SW480 (cell line): Measurements from ENCODE around the gene THAP9.
"Not testable (repeated sequence)": the region's sequence is repeated elsewhere in the genome, so short reads cannot be mapped to it uniquely, and the experiment has no call there.

Source experiments
- DNase-seq: peaks from one replicate; pipeline ENCODE4 v3.0.0-alpha.2; 2016; ENCODE audit warnings: low spot score

The THAP9 gene, protein sequence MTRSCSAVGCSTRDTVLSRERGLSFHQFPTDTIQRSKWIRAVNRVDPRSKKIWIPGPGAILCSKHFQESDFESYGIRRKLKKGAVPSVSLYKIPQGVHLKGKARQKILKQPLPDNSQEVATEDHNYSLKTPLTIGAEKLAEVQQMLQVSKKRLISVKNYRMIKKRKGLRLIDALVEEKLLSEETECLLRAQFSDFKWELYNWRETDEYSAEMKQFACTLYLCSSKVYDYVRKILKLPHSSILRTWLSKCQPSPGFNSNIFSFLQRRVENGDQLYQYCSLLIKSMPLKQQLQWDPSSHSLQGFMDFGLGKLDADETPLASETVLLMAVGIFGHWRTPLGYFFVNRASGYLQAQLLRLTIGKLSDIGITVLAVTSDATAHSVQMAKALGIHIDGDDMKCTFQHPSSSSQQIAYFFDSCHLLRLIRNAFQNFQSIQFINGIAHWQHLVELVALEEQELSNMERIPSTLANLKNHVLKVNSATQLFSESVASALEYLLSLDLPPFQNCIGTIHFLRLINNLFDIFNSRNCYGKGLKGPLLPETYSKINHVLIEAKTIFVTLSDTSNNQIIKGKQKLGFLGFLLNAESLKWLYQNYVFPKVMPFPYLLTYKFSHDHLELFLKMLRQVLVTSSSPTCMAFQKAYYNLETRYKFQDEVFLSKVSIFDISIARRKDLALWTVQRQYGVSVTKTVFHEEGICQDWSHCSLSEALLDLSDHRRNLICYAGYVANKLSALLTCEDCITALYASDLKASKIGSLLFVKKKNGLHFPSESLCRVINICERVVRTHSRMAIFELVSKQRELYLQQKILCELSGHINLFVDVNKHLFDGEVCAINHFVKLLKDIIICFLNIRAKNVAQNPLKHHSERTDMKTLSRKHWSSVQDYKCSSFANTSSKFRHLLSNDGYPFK

DNA sequence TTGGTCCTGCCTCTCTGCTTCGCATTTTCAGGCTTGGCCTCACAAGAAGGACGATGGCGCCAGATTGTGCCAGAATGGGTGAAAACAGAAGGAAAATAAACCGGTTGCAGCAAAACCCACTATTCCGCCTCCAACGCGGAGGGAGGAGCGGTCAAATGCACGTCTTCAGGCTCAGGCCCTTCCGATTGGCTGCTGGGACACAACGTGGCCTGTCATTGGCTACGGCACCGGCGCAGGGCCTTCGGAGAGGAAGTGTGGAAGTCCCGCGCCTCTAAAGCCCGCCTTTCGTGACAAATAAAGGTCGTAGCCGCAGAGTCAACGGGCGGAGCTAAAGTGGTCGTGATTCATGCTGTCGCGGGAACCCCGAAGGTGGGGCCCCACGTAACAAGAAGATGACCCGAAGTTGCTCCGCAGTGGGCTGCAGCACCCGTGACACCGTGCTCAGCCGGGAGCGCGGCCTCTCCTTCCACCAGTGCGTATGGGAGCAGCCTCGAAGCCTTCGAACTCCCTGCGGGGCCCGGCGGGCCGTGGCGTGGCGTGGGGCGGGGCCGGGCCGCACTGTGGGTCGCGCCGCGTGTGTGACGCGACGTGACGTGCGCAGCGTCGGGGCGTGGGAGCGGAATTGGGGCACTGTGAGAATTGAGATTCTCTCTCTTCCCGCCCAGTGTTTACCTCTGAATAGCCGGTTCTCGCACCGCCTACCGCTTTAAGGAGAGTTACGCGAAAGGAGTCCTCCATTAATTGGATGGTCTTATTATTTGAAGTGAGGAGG lies at the start of gene THAP9:
Gene THAP9, plus strand, starts transcription at position 325 of the 772 bp plus-strand sequence. Its CDS starts 68 bp downstream, at position 393.
- peak; percentile 97 for DNase-seq

DNA sequence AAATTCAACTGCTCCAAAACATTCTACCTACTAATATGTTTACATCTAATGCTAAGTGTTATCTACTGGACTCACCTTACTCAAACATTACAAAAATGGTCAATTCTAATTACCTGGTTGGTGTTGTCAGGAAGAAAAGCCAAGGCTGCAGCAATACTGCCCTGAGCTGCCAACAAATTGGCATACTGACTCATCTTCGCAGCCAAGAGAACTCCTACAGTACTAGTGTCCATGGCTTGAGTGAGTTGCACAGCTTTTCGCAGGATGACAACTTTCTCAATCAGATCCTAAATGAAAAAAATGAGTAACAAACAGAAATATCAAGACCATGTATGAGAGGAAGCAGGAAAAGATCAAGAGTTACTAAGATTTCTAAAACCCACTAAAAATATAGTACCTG lies 49.2 kb upstream of the THAP9 start:
- DNase-seq = no peak

DNA sequence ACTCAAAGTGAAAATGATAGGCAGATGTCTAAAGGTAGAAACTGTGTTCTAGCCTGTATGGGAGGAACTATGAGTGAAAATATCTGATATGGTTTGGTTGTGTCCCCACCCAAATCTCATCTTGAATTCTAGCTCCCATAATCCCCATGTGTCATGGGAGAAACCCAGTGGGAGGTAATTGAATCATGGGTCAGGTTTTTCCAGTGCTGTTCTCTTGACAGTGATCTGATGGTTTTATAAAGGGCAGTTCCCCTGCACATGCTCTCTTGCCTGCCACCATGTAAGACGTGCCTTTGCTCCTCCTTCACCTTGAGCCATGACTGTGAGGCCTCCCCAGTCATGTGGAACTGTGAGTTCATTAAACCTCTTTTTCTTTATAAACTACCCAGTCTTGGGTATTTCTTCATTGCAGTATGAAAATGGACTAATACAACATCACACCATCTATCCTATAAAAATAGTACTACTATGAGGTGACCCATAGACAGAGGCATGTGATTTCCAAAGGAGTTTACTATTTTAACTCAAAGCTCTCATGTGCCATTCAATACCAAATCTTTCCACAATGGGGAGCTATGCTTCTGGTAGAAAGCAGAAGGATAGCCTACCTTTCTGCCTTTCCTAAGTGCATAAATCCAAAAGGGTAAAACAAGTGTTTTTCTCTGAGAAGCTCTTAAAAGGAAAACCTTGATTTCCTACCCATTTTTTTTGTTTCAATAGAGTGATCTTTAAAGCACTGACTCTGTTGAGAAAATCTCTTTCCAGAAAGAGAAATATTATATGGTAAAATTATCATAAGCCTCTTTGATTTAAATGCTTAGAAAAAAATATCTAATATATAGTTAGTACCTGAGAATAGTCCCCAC lies 48.4 kb upstream of the THAP9 start:
- DNase-seq = peak; percentile 8

DNA sequence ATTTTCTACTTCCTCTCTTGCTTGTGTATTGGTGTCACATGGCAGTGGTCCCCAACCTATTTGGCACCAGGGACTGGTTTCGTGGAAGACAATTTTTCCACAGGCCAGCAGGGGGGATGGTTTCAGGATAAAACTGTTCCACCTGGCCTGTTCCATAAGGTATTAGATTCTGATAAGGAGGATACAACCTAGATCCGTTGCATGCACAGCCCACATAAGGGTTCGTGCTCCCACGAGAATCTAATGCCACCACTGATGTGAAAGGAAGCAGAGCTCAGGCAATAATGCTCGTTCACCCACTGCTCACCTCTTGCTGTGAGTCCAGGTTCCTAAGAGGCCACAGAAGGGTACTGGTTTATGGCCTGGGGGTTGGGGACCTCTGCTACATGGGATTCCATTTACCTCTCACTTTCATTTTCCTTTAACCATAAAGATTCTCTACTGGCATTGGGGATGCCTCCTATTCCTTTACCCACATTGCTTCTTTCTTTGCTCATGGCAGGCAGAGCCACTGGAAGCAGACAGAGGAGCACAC lies 47.7 kb upstream of the THAP9 start:
- no peak for DNase-seq

DNA sequence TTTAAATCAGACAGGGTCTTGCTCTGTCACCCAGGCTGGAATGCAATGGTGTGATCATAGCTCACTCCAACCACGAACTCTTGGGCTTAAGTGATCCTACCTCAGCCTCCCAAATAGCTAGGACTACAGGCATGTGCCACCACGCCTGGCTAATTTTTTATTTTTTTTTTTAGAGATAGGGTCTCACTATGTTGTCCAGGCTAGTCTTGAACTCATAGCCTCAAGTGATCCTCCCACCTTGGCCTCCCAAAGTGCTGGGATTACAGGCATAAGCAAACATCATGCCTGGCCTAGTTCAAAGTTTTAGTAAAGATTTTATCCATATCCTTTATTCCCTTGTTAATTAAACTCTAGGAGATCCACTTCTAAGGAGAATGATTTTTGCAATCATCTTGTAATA lies 40.0 kb upstream of the THAP9 start:
- DNase-seq = not testable (repeated sequence)

DNA sequence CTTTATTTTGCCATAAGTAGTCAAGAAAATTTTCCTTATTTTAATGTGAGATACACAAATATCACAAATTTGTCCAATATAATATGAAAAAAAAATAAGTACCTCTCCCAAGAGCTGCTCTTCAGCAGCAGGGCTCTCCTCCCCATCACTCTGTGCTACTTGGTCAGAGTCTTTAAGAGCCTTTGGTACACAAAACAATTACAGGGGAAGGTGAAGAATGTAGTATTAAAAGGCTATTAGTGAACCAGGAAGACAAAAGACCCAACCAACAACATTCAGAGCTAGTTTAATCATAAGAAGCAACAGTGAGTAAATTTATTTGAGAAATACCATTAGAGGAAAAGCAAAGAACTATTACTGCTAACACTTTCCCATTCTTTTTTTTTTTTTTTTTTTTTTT lies 39.0 kb upstream of the THAP9 start:
- DNase-seq = no peak

DNA sequence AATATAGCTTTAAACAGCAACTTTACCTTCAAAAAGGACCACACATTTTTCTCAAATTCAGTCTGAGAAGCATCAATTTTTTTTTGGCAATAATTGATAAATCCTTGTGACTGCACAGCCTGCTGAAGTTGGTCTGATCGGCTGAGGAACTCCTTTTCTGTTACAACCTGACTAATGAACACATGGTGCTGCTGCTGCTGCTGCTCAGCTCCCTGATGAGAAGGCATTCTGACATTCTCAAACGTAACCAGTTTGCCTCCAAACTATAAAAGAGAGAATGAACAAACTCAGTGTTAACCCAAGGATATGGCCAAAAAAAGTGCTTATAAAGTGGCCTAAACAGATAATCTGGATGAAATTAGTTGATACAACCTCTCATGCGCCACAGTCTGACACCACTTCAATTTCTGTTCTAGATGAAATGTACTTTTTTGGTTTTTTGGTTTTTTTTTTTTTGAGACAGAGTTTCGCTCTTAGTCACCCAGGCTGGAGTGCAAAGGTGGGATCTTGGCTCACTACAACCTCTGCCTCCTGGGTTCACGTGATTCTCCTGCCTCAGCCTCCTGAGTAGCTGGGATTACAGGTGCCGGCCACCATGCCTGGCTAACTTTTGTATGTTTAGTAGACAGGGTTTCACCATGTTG lies 36.1 kb upstream of the THAP9 start:
- DNase-seq = no peak

DNA sequence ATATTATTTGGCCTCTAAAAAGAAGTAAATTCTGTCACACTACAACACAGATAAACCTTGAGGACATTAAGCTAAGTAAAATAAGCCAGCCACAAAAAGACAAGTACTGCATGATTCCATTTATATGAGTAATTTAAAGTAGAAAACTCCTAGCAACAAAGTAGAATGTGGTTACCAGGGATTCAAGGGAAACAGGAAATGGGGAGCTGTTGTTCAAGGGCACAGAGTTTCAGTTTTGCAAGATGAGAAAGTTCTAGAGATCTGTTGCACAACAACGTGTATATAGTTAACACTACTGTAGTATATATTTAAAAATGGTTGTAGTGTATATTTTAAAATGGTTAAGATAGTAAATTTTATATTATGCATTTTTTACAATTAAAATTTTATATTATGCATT lies 34.9 kb upstream of the THAP9 start:
- DNase-seq = no peak

DNA sequence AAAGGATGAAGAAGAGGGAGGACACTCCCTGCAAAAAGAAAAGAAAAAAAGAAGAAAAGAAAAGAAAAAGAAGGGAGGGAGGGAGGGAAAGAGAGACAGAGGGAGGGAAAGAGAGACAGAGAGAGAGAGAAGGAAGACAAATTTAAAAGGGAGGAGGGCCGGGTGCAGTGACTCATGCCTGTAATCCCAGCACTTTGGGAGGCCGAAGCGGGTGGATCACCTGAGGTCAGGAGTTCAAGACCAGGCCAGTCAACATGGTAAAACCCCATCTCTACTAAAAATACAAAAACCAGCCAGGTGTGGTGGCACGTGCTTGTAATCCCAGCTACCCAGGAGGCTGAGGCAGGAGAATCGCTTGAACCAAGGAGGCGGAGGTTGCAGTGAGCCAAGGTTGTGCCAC lies 34.5 kb upstream of the THAP9 start:
- DNase-seq = not testable (repeated sequence)

DNA sequence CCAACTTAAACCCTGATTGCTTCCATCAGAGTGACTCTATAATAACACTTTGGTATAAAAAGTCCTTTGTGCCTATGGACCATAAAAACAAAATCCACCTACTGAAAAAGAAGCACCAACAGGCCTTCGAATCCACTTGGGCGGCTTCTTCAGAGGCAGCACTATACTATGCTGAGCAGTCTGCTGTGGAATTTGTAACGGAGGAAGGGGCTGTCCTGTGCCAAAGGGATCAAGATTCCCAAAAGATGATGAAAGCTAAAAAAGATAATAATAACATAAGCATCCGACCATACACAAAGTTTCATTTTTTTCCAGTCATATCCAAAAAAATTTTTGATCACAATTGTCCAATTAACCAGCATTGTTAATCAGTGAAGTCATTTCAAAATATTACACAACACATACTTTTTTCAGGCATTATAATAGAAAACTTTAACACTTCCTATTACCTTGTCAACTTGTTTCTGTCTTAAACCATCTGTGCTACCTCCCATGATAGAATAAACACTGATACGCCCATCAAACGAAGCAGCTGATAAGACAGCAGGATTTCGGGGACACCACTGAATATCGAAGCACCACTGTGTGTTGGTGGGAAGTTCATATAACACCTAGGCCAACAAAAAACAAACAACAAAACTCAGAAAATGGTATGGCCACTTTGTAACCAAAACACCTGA lies 33.7 kb upstream of the THAP9 start:
- no peak for DNase-seq

DNA sequence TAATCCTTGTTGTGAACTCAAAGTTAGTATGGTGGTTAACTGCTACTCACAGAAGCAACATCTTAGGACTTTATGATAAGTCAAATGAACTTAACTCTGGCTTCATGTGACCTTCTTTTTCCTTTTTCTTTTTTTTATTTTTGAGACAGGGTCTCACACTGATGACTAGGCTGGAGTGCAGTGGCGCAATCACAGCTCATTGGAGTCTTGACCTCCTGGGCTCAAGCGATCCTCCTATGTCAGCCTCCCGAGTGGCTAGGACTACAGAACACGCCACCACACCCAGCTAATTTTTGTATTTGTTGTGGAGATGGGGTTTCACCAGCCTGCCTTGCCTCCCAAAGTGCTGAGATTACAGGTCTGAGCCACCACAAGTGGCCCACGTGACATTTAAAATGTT lies 32.0 kb upstream of the THAP9 start:
- DNase-seq = no peak

DNA sequence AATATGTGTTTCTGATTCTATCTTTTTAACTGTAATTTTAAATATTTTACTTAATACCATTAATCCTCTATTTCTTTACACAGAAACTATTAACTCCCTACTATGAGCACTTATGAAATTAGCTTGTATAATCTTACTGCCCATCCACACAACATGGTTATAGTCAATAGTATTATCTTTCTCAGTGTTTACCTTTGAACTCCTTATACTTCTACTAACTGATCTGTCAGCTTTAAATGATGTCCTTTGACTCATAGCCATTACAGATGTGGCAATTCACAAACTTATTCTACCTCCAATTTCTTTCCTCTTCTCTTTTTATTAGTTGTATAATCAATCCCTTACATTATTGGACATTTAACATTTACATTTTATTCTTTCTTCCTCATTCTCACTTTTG lies 15.1 kb upstream of the THAP9 start:
- DNase-seq = no peak

DNA sequence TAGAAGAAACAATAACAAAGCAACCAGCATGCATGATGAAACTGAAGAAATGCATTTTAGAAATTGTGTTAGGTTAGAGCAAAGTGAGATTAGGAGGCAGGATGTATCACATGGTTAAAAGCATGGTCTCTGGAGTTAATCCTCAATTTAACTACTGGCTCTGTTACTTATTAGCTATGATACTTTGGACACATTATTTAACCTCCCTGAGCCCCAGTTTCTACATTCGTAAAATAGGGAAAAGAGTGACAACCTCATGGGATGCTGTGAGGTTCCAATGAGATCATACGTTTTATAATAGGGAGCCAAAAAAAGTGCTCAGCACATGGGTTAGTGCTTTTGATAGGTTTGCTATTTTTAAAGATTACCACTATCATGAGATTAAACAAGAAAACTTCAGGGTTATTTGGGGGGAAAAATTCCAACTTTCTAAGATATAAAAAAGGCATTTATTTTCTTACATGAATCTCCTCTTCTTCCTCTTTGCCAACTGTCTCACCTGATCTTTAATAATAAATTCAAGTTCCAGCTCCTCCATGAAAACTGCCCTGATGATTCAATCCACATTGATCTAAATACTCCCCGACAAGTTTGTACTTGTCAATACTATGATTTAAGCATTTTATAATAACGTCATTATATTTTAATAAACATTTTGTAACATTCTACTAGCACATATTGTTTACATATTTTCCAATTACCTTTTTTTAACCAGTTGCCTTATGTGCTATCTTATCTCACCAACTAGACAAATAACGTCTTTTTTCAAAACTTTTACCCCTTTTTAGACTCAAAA lies 14.2 kb upstream of the THAP9 start:
- no peak for DNase-seq

DNA sequence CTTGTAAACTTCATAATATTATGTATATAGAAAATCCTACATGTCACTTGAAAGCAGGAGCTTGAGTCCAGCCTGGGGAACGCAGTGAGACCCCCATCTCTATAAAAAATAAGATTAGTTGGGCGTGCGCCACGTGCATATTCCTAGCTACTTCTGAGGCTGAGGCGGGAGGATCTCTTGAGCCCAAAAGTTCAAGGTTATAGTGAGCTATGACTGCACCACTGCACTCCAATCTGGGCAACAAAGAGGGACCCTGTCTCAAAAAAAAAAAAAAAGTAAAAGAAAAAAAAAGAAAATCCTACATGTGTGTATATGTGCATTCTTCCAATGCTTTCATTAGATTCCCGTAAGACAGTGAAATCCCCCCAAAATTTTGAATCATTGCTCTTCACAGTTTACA lies 11.2 kb upstream of the THAP9 start:
- no peak for DNase-seq

DNA sequence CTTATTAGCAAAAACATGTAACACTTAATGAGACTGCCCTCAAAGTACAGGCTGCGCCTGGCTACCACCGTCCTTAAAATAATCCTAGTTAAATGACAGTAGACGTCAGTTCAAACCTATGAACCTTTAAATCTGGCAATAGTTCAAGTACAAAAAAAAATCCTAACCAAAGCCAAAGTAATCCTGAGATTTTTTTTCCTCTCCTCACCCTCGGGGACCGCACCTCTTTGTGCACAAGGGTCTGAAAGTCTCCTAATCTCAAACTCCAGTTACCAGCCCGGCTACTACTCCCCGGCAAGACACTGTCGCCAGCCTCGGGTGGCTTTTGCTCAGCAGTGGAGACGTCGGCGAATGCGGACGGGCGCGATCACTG lies 10.0 kb upstream of the THAP9 start:
- DNase-seq = no peak

DNA sequence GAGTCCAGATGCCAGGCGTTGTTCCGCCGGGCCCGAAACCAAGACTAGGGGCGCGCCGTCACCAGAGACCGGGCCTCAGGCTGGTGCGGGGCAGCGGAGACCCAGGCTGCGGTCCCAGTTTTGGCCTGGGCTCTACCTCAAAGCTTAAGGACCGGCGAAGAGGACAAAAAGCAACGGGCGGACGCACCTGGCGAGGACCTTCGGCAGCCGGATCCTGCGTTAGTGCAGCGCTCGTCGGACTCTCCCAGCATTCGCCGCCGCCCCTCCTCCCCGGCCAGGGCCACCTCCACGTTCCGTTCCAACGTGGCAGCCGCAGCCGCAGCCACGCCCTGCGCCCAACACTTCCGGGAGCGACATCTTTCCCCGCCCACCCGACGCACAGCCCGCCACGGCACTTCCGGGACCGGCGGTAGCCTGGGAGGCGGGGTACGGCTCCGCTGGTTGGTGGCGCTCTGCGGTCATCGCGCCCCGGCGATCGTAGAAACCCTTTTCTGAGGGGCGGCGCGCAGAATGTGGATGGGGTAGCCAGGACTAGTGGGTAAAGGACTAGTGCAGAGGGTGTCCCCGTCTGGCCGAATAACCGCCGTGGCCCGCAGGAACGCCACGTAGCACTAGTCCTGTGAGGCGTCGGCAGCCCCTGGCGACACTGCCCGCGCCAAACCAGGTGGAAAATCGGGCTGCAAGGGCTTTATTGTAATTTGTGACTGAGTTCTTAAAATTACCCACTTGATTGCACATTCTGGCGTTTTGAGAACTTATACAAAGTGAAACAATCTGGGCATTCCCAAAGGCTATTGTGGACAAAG lies 9.4 kb upstream of the THAP9 start, which contains the start of gene SEC31A:
Gene SEC31A, minus strand, starts transcription at position 253 of the 806 bp plus-strand sequence. CDS start 9,217 bp downstream, outside the sequence.
- peak; percentile 92 for DNase-seq

DNA sequence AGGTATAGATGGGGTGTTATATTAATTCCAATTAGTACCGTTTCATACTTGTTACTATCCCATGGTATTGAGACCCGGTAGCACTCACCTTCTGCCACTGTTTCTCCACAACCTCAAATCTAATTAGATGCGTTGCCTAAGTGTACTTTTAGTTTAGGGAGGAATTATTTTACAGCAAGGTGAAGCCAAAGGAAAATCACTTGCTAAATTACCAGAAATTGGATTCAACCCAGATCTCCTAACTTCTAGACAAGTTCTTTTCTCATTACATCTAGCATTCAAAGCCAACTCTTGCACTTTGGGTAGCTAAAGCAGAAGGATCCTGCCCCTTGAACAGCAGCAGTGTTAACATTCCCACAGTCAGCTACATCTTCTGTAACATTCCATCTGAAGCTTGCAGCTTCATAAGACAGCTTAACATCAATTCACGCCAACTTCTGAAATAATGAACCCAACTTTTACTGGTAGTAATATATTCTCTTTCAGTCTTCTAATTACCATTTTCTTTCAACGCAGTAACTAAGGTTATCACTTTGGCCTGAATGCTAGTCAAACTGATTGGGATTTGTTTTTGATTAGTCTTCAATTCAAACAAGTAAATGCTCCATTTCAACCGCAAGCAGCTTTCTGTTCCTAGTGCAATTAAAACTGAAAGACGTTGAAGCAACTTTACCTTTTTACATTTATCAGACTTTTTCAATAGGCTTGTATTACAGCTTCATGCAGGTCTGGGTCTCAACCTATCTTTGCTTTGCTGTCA lies 8.6 kb upstream of the THAP9 start:
- peak; percentile 23 for DNase-seq

DNA sequence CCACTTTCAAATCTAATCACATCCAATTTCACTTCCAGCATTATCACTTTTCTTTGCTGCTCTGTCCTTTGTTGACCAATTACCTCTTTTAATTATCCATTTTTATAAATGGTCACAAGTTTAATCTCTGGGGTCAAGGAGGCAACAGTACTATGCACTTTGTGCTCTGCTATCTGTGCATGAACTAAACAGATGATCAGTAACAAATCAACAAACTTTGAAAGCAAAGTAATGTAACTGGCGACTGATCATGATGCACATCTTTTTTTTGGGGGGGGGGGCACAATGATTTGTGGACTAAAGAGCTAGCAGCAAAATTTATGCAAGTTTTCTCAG lies 8.1 kb upstream of the THAP9 start:
- no peak for DNase-seq
